HG03196 (cell line): Measurements from ENCODE around the gene CHST15.
A peak's percentile ranks its signal among the peaks of the same experiment; 100 is the strongest.
"Not testable (repeated sequence)": the region's sequence is repeated elsewhere in the genome, so short reads cannot be mapped to it uniquely, and the experiment has no call there.

Experiments
- ATAC-seq: cut with Tn5 transposase; IDR thresholded peaks from one replicate; pipeline ENCODE4 v1.9.1; 2021; ENCODE audit not compliant: unreplicated experiment

CHST15 gene

GRCh38 chr10:124047427-124048152 is 45.8 kb downstream of the CHST15 start:
- ATAC-seq = no peak

- no peak for ATAC-seq
These were observed 47.5 kb downstream of the CHST15 start for GRCh38 chr10:124045801-124046355.

- ATAC-seq = no peak
These were observed 48.1 kb downstream of the CHST15 start for GRCh38 chr10:124045276-124045675.

GRCh38 chr10:124044143-124044862 is 49.1 kb downstream of the CHST15 start:
- ATAC-seq = no peak

GRCh38 chr10:124043310-124044142 is 49.9 kb downstream of the CHST15 start:
- ATAC-seq = no peak

GRCh38 chr10:124042656-124043309 is 50.6 kb downstream of the CHST15 start:
- no peak for ATAC-seq

GRCh38 chr10:124041675-124042445 is 51.5 kb downstream of the CHST15 start:
- ATAC-seq = no peak

GRCh38 chr10:124040451-124041188 is 52.8 kb downstream of the CHST15 start:
- ATAC-seq = no peak

- no peak for ATAC-seq
These were observed 53.9 kb downstream of the CHST15 start for GRCh38 chr10:124039483-124040013.

- no peak for ATAC-seq
These were observed 55.6 kb downstream of the CHST15 start for GRCh38 chr10:124037784-124038183.

- ATAC-seq = no peak
These were observed 56.1 kb downstream of the CHST15 start for GRCh38 chr10:124037286-124037685.

- ATAC-seq = no peak
These were observed 56.7 kb downstream of the CHST15 start for GRCh38 chr10:124036746-124037145.

- ATAC-seq = peak; percentile 97
These were observed 57.4 kb downstream of the CHST15 start for GRCh38 chr10:124035928-124036558.

- no peak for ATAC-seq
These were observed 58.0 kb downstream of the CHST15 start for GRCh38 chr10:124035306-124035927.

GRCh38 chr10:124034576-124035305 is 58.7 kb downstream of the CHST15 start:
- ATAC-seq = not testable (repeated sequence)

GRCh38 chr10:124033887-124034218 is 59.5 kb downstream of the CHST15 start:
- ATAC-seq = no peak
